DOHH2 (cell line): Measurements from ENCODE around the gene CITED2.

ENCODE experiments used
- H3F3A ChIP-seq: fragments of 200-600 bp; sonication (generic), shearing (Covaris generic); 2 replicates; pipeline ENCODE4 v1.6.0; 2016; ENCODE audit warnings: antibody characterized with exemption, mild to moderate bottlenecking; ENCODE audit not compliant: control insufficient read depth, insufficient read depth
- H3K27ac ChIP-seq: fragments of 200-600 bp; sonication (generic); 2 replicates; pipeline ENCODE4 v1.5.1; 2014; ENCODE audit warnings: low read depth, mild to moderate bottlenecking, low read length, moderate library complexity
- H3K27me3 ChIP-seq: fragments of 200-600 bp; sonication (generic); 2 replicates; pipeline ENCODE4 v1.6.1; 2014; ENCODE audit warnings: mild to moderate bottlenecking, low read length, mixed read lengths; ENCODE audit not compliant: control insufficient read depth
- H3K36me3 ChIP-seq: fragments of 200-600 bp; sonication (generic); 2 replicates; pipeline ENCODE4 v1.6.1; 2014; ENCODE audit warnings: mild to moderate bottlenecking, low read length, moderate library complexity, mixed read lengths; ENCODE audit not compliant: control insufficient read depth
- H3K4me1 ChIP-seq: fragments of 200-600 bp; sonication (generic); 2 replicates; pipeline ENCODE4 v1.6.1; 2014; ENCODE audit warnings: mild to moderate bottlenecking, low read length, mixed read lengths; ENCODE audit not compliant: control insufficient read depth
- H3K4me2 ChIP-seq: fragments of 200-600 bp; sonication (generic); 2 replicates; pipeline ENCODE4 v1.6.0; 2014; ENCODE audit warnings: mild to moderate bottlenecking, low read length, moderate library complexity
- H3K4me3 ChIP-seq: fragments of 200-600 bp; sonication (generic); 2 replicates; pipeline ENCODE4 v1.5.1; 2014; ENCODE audit warnings: mild to moderate bottlenecking, low read length, mixed read lengths
- H3K79me2 ChIP-seq: fragments of 200-600 bp; sonication (generic); 2 replicates; pipeline ENCODE4 v1.6.1; 2014; ENCODE audit warnings: mild to moderate bottlenecking, low read length, mixed read lengths; ENCODE audit not compliant: control insufficient read depth
- H3K9me2 ChIP-seq: fragments of 200-600 bp; sonication (generic); replicated peaks from 2 replicates; pipeline ENCODE4 v1.6.1; 2014; ENCODE audit warnings: mild to moderate bottlenecking, low read length, mixed read lengths; ENCODE audit not compliant: control insufficient read depth
- H3K9me3 ChIP-seq: fragments of 200-600 bp; sonication (generic); 2 replicates; pipeline ENCODE4 v1.6.1; 2014; ENCODE audit warnings: antibody characterized with exemption, low read length, mixed read lengths; ENCODE audit not compliant: control insufficient read depth, insufficient read depth
- H4K20me1 ChIP-seq: fragments of 200-600 bp; sonication (generic); 2 replicates; pipeline ENCODE4 v1.6.0; 2014; ENCODE audit warnings: low read depth, mild to moderate bottlenecking, antibody characterized with exemption, low read length, moderate library complexity; ENCODE audit not compliant: control insufficient read depth, insufficient read depth
- CTCF ChIP-seq: fragments of 200-600 bp; sonication (generic); IDR thresholded peaks from one replicate; pipeline ENCODE4 v1.5.1; 2014; ENCODE audit warnings: antibody characterized with exemption, mild to moderate bottlenecking, low read depth, low read length; ENCODE audit not compliant: poor library complexity, severe bottlenecking
- EZH2phosphoT487 ChIP-seq: fragments of 200-600 bp; sonication (generic); IDR thresholded peaks from 2 replicates; pipeline ENCODE4 v1.6.1; 2017; ENCODE audit warnings: borderline replicate concordance, mild to moderate bottlenecking, antibody characterized with exemption, low read length, moderate library complexity, mixed read lengths

Gene CITED2

GRCh38 chr6:139369068-139369467 is 5.4 kb downstream of the CITED2 start:
- Histone ChIP-seq H3K9me2 (no peaks in the 10 kb centered on the region), H3K4me2 (no peak overlapping the region), H3K27me3 (no peaks in the 10 kb centered on the region), H3K27ac (no peak overlapping the region), H3K9me3 (no peaks in the 10 kb centered on the region), H3K79me2 (peaks cover 27% of the 10 kb centered on the region), H4K20me1 (peaks cover 4% of the 10 kb centered on the region; the same call in 1 of the 2 replicates), H3K4me1 (peaks cover 35% of the 10 kb centered on the region), H3K4me3 (no peak overlapping the region), H3K36me3 (peaks cover 30% of the 10 kb centered on the region), H3F3A (peaks cover 16% of the 10 kb centered on the region)
- TF ChIP-seq CTCF (no peak), EZH2phosphoT487 (no peak)

GRCh38 chr6:139368661-139369060 is 5.8 kb downstream of the CITED2 start:
- H3K4me2 ChIP-seq, result no peak overlapping the region
- peaks cover 23% of the 10 kb centered on the region for H3K79me2 ChIP-seq
- peaks cover 39% of the 10 kb centered on the region for H3K4me1 ChIP-seq
- 0 out of 2 replicates have a peak, but pooled peaks cover 4% of the 10 kb centered on the region for H4K20me1 ChIP-seq
- peaks cover 16% of the 10 kb centered on the region for H3F3A ChIP-seq
- no peaks in the 10 kb centered on the region for H3K27me3 ChIP-seq
- H3K9me3 ChIP-seq, result no peaks in the 10 kb centered on the region
- no peak overlapping the region for H3K4me3 ChIP-seq
- peaks cover 26% of the 10 kb centered on the region for H3K36me3 ChIP-seq
- no peaks in the 10 kb centered on the region for H3K9me2 ChIP-seq
- TF ChIP-seq CTCF (no peak), EZH2phosphoT487 (no peak)
- no peak overlapping the region for H3K27ac ChIP-seq

- no peaks in the 10 kb centered on the region for H3K9me3 ChIP-seq
- peaks cover 18% of the 10 kb centered on the region for H3K36me3 ChIP-seq
- H3F3A ChIP-seq, result peaks cover 19% of the 10 kb centered on the region
- H3K27me3 ChIP-seq, result no peaks in the 10 kb centered on the region
- no peak overlapping the region for H3K4me3 ChIP-seq
- no peak overlapping the region for H3K27ac ChIP-seq
- peaks cover 47% of the 10 kb centered on the region for H3K4me1 ChIP-seq
- H4K20me1 ChIP-seq, result 0 out of 2 replicates have a peak, but pooled peaks cover 4% of the 10 kb centered on the region
- no peak overlapping the region for H3K4me2 ChIP-seq
- peaks cover 15% of the 10 kb centered on the region for H3K79me2 ChIP-seq
- H3K9me2 ChIP-seq, result no peaks in the 10 kb centered on the region
- no peak for TF ChIP-seq EZH2phosphoT487
- no peak for TF ChIP-seq CTCF
Measured at GRCh38 chr6:139367810-139368351, 6.6 kb downstream of the CITED2 start.
